ENCODE results near the gene SYNE1. TPM values are rescaled to one million over a fixed set of nuclear protein-coding genes. Genes with fewer than 3 reads are reported as not detected.

The SYNE1 gene
- total RNA-seq, 1 donor from 2014 or later = 166 TPM

DNA sequence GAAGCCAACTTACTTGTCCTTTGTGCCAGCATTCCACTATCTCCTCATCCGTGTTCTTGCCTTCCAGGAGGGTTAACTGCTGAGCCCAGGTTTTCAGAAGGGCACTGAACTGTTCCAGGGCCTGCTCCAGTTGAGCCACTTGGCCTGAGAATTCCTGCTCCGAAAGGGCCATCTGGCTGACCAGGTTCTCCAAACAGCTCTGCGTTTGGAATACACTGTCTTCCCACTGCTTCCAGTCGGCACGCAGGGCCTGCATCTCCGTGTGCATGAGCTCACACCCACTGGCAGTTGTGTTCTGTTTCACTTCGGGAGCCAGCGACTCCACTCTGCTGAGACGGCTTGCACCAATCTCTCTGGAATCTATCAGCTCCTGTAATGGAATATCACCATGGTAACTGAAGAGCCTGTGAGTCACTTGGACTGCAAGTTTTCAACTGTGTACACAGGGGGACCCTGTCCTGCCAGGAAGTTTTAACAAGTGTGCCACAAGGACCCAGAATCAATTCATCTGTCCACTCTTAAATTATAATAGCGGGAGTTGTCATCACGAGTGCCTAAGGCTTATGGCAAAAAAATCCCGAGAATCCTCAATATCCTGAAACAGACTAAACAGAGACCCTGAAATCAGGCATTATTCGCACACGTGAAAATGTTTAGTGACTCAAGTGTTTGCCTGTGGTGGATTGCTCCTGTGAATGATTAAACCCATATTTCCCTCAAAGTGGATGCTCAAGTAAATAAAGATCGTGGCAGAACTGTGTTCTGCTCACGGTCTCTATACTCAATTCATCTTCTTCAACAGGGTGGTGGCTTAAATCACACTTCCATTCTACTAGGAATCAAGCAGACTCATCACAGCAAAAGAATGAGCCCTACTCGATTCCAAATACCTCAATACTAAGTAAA, 255.9 kb downstream of the SYNE1 start:
- ATAC-seq (peak; percentile 91 to 96), DNase-seq (peak; percentile 74)
- H3K27me3 ChIP-seq (ENCODE audit: low read depth) = no peaks in the 10 kb centered on the region
- no peaks in the 10 kb centered on the region for H3K9me3 ChIP-seq
- intact Hi-C loops (cut with DNase I) = no loop called here
- TF ChIP-seq CTCF (IDR thresholded peaks at IDR 0.05) = no peak
- peak overlapping the region; percentile 89 for H3K27ac ChIP-seq
- H3K4me1 ChIP-seq = peaks cover 9% of the 10 kb centered on the region
- H3K4me3 ChIP-seq = peak overlapping the region; percentile 59
- peaks cover 11% of the 10 kb centered on the region for H3K36me3 ChIP-seq

GRCh38 chr6:152380351-152380767, 256.8 kb downstream of the SYNE1 start:
- peak; percentile 68 to 69 for ATAC-seq

DNA sequence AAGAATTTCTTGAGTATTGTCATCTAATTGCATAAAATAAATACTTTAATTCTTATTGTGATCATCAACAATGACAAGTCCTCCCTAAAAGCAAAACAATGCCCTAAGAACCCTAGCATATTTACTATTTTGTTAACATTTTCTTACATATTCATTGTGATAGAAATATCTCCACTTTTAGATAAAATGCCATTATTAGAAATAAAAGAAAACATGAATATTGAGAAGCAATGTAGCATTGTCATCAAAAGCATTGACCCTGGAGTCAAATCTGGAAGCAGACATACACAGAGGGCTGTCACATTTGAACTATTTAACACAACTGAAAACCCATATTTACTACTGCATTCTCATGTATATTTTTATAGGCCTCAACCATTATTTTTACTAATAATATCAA, 257.7 kb downstream of the SYNE1 start:
- ATAC-seq (no peak), DNase-seq (no peak)
- Histone ChIP-seq H3K27ac (peak overlapping the region; percentile 89), H3K4me3 (peak overlapping the region; percentile 59), H3K27me3 (ENCODE audit: low read depth) (no peaks in the 10 kb centered on the region), H3K4me1 (peaks cover 12% of the 10 kb centered on the region), H3K9me3 (no peaks in the 10 kb centered on the region), H3K36me3 (peaks cover 10% of the 10 kb centered on the region)
- intact Hi-C loops (cut with DNase I) = no loop called here
- TF ChIP-seq CTCF (IDR thresholded peaks at IDR 0.05) = no peak

More at GRCh38 chr6:152380351-152380767, 256.8 kb downstream of the SYNE1 start:
- peaks cover 15% of the 10 kb centered on the region for H3K36me3 ChIP-seq
- DNase-seq = no peak
- peaks cover 9% of the 10 kb centered on the region for H3K4me1 ChIP-seq
- H3K27me3 ChIP-seq (ENCODE audit: low read depth) = no peaks in the 10 kb centered on the region
- TF ChIP-seq CTCF (IDR thresholded peaks at IDR 0.05) = no peak
- peak overlapping the region; percentile 89 for H3K27ac ChIP-seq
- intact Hi-C loops (cut with DNase I) = no loop called here
- no peaks in the 10 kb centered on the region for H3K9me3 ChIP-seq
- peak overlapping the region; percentile 59 for H3K4me3 ChIP-seq

DNA sequence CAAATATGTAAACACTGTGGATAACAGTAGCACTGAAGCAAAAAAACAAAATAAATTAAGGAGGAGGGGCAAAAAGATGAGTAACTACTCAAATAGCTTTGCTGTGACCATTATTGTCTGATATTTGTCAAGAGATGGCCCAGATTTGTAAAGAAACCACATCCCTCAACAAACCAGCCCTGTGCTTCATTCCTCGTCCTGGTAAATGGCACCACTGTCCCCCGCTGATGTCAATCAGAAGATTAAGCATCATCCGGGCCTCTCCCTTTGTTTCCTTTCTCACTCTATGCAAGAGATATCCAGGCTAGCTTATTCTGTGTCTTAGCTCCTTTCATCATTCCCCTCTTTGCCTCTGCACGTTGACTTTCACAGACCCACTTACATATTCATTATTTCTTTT, 259.0 kb downstream of the SYNE1 start:
- H3K36me3 ChIP-seq = peaks cover 18% of the 10 kb centered on the region
- DNase-seq (no peak), ATAC-seq (no peak)
- H3K9me3 ChIP-seq = no peaks in the 10 kb centered on the region
- intact Hi-C loops (cut with DNase I) = no loop called here
- H3K4me3 ChIP-seq = peak overlapping the region; percentile 59
- peaks cover 12% of the 10 kb centered on the region for H3K4me1 ChIP-seq
- no peak for TF ChIP-seq CTCF (IDR thresholded peaks at IDR 0.05)
- peak overlapping the region; percentile 21 for H3K27ac ChIP-seq
- H3K27me3 ChIP-seq (ENCODE audit: low read depth) = no peaks in the 10 kb centered on the region

DNA sequence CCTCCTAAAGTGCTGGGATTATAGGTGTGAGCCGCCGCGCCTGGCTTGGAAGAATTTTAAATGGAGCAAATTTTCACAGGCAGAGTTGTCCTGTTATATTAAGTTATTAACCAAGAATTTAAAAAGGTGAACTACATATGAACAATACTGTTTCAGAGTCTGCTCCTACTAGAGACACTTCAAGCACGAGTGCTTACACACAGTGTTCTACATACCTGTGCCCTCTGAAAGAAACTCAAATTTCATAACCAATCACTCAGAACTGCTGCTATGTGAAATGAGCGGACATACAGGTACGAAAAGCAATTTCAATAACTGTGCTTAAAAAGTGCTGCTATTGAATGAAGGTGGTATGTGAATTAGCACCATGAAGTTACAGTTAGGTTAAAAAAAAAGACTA, 262.0 kb downstream of the SYNE1 start:
- Histone ChIP-seq H3K9me3 (no peaks in the 10 kb centered on the region), H3K4me3 (no peak overlapping the region), H3K27me3 (ENCODE audit: low read depth) (no peaks in the 10 kb centered on the region), H3K4me1 (peaks cover 3% of the 10 kb centered on the region), H3K27ac (no peak overlapping the region), H3K36me3 (peaks cover 41% of the 10 kb centered on the region)
- TF ChIP-seq CTCF (IDR thresholded peaks at IDR 0.05) = no peak
- intact Hi-C loops (cut with DNase I) = no loop called here
- ATAC-seq = peak; percentile 79 to 81
- no peak for DNase-seq

Measured in lower lobe of right lung (tissue), 2 donors.